Colon (tissue), 2 donors: ENCODE results near the gene B4GALNT1.
"Not testable (repeated sequence)": the region's sequence is repeated elsewhere in the genome, so short reads cannot be mapped to it uniquely, and the experiment has no call there.

Source experiments
- FAIRE-seq: peaks from 2 replicates; lab custom pipeline; 2012; peaks lifted over from hg19 to GRCh38; lab: Jason Lieb, UNC
- donor health status: control.
- donor health status: control.

Gene B4GALNT1

GRCh38 chr12:57620936-57621496 is 12.0 kb downstream of the B4GALNT1 start:
- FAIRE-seq, result no peak

DNA sequence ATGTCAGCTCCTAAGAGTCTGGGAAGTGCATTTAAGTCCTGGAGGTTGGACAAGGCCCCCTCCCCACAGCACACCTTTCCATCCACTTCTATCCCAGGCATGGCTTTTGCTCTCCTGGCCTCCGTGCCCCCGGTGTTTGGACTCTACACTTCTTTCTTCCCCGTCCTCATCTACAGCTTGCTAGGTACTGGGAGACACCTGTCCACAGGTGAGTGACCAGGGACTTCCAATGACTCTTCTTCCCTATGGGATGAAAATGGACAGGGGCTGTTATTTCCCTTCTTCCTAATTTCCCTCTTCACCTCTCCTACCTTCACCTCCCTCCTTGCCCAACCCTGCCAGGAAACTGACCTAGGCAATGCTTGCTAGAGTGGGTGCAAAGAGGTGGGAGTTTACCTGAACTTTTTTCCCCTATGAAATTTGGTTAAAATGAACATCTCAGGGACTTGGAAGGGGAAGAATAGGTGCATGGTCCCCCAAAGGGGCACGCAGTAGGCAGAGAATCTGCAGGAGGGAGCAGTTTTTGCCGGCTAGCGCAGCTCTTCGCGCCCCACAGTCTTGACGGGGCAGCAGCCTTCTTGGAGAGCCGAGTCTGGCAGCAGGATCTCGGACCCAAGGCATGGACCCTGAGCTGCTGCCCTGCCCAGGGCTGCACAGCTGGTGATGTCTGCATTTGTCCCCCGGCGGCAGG is 12.6 kb downstream of the B4GALNT1 start:
- FAIRE-seq, result no peak

DNA sequence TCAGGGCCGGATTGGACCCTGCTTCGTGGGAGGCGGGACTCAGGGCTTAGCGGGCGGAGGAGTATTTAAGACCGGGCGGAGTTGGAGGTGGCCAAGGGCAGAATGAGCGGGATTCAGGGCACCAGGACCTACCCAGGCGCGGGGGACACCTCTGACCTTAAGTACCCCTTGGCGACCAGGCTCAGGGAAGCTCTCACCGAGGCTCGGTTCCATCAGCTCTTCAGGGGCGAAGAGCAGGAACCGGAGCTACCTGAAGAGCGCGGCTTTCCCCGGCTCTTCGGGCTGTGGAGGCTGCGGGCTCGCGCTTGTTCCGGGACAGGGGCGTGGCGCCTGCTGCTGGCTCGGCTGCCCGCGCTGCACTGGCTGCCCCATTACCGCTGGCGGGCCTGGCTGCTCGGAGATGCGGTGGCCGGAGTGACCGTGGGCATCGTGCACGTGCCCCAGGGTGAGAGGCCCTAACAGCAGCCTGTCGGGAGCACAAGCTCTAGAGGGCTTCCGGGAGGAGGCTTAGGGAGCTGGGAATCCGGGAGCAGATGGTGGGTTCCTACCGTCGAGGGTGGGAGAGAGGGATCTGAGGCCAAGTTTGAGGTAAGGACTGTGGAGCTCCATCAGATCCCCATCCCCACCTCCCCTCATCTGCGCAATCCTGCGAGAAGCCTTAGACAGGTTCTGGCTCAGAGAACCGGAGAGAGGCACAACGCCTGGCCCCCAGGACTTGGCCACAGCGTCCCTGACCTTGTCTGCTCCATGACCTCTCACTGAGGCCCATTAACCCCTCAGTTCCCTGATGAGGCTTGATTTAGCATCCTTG is 13.4 kb downstream of the B4GALNT1 start:
- no peak for FAIRE-seq

DNA sequence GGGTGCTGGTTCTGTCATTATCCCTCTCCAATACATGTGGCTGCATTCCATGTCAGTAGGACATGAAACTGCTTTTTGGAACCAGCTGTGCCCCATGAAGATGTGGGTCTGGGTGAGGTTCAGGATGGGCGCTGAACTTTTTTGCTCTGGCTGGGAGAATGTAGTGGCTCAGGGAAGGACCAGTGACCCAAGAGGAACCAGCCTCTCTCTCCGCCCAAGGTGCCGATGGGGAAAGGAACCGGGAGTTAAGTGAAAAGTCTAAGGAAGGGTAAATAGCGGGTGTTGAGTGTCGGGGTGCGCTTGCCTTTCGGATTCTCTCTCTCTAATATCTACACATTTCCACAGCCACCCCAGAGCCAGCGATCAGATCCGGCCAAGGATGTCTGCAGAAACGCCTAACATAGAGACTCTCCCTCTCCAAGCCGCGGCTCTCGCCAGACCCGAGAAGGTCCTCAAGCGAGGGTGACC is 14.0 kb downstream of the B4GALNT1 start:
- FAIRE-seq, result no peak

GRCh38 chr12:57618431-57618830 is 14.6 kb downstream of the B4GALNT1 start:
- not testable (repeated sequence) for FAIRE-seq

- no peak for FAIRE-seq
Measured at GRCh38 chr12:57617942-57618341, 15.1 kb downstream of the B4GALNT1 start.

- FAIRE-seq, result no peak
Measured at GRCh38 chr12:57616383-57617101, 16.5 kb downstream of the B4GALNT1 start.

DNA sequence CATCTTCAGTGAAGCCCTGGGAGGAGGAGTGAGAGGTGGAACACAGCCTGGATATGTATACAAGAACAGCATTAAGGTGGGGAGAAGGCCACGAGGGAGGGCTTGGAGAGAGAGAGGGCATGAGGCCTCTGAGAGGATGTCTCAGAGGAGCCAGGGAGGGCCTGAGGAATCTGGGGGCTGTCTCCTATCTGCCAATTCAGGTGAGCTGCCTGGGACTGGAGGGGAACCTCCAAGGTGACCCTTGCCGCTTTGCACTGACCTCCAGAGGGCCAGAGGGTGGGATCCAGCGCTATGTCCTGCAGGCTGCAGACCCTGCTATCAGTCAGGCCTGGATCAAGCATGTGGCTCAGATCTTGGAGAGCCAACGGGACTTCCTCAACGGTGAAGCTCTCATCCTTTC is 17.4 kb downstream of the B4GALNT1 start:
- FAIRE-seq, result no peak

DNA sequence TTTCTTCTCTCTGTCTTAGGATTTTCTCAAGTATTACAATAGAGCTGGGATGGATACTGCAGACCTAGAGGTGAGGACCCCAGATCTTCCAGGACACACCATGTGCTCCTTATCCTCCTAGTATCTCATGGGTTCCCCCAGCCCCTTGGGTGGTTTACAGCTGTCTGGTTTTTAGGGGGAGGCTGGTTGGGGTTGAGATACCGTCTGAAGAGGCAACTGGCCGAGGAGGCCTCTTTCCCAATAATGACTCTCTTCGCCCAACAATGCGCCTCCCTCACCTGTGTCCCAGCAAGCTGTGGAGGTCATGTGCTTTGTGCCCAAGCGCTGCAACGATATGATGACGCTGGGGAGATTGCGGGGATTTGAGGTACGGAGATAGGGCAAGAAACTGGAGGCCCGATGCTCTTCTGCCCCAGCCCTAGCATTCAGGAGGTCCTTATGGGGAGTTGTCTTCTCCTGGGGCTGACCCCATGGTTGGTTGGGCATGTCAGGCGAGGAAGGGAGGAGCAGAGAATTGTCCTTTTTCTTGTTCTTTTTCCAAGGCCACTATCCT is 18.0 kb downstream of the B4GALNT1 start:
- FAIRE-seq, result no peak

- FAIRE-seq, result no peak
Measured at GRCh38 chr12:57614178-57614947, 18.6 kb downstream of the B4GALNT1 start.

DNA sequence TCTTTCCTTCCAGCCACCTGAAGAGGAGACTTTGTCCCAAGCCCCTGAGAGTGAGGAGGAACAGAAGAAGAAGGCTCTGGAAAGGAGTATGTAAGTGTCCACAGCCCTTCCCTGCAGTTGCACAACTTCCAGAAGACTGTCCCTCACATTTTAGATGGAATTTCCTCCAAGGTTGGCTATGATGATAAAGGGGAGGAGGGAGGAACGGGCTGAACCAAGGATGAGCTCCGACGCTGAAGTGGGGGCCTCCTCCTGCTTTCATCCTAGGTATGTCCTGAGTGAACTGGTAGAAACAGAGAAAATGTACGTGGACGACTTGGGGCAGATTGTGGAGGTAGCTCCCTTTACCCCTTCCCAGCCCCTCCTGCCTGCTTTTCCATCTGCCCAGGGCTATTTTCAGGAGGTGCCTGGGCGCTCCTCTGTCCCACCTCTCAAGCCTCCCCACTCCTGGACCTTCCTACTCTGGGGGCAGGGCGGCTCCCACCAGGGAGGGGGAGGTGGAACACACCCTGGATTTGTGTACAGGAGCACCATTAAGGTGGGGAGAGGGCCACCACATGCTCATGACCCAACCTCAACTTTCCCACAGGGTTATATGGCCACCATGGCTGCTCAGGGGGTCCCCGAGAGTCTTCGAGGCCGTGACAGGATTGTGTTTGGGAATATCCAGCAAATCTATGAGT is 19.4 kb downstream of the B4GALNT1 start:
- no peak for FAIRE-seq

DNA sequence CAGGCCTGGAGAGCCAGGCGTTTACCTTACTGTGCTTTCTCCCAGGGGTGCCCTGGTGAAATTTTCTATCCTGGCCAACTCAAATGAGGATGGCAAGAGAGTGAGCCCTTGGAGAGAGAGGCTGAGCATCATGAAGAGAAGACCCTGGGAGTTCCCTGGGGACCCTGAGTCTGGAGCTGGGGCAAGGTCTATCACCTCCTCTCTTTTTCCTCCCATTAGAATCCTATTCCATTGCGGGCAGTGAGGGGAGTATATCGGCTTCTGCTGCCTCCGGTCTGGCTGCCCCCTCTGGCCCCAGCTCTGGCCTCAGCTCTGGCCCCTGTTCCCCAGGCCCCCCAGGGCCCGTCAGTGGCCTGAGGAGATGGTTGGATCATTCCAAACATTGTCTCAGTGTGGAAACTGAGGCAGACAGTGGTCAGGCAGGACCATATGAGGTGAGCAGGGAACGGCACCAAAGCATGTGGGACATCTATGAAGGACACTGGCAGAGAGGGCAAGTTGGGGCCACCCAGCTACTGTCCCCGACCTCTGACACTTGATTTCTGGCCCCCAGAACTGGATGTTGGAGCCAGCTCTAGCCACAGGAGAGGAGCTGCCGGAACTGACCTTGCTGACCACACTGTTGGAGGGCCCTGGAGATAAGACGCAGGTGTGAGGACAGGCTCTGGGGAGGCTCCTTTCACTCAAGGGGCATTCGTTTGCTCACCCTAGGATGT is 20.1 kb downstream of the B4GALNT1 start:
- no peak for FAIRE-seq

- no peak for FAIRE-seq
Measured at GRCh38 chr12:57611827-57612710, 20.9 kb downstream of the B4GALNT1 start.

- FAIRE-seq, result no peak
Measured at GRCh38 chr12:57611108-57611826, 21.7 kb downstream of the B4GALNT1 start, which contains the start of gene ARHGEF25. ARHGEF25 (plus strand) TSS chr12:57611435; CDS start chr12:57611895, 460 bp downstream.

DNA sequence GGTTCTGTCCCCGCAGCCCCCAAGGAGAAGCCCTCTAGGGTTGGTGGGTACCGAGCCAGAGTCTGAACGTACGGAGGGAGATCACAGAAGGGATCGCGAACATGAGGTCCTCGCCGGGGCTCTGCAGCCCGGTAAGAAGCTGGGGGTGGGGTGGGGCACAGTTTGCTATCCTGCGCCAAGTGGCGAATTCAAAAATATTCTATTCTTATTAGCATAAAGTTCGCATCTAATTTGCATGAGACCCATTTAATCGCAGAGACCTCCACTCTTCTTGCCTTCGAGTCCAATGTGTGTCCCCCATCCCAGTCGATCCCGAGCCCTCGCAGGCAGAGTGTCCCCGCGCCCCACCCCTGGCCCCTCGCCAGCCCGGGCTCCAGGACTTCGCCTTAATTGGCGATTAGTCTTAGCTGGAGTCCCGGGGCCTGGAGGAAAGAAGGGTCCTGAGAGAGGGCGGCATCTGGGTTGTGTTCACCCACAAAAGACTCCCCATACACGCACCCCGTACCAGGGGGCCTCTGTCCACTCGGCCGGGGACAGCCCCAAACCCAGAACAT is 22.4 kb downstream of the B4GALNT1 start:
- no peak for FAIRE-seq

DNA sequence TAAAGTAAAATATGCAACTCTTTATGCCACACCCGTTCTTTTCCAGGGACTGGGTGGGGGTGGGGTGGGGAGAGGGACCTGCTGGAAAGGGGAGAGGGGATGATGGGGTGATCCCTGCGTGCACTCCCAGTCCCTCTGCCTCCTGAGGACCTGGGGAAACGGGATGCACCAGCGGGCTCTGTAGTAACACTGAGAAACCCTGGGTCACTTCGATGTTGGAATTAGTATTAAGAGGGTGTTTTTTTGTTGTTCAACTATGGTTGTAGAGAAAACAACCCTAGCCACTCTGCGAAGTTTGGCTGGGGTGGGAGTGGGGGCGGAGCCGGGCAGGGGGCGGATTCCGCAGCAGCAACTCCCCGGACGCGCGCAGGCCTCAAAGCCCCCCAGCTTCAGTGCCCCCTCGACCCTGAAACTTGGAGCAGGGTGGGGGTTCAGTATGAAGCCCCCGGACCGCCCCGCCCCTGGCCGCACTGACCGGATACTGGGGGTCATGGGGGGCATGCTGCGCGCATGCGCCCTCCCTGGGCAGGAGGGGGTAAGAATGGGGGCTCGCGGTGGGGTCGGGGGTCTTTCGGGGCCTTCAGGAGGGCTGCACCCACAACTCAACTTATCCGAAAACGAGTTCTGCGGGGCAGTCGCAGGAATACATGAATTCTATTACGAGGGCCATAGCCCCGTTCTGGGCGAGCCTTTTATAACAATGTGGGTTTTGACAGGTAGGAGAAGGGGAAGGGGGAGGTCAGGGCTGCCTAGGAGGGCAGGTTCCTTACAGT is 23.0 kb downstream of the B4GALNT1 start:
- FAIRE-seq, result no peak

- FAIRE-seq, result no peak
Measured at GRCh38 chr12:57609101-57609780, 23.8 kb downstream of the B4GALNT1 start.
